Fibroblast of lung (primary cell): ENCODE data around the gene SNAI3.

Source experiments
- EZH2 ChIP-seq: IDR thresholded peaks from 2 replicates; pipeline ENCODE4 v1.5.1; 2012; ENCODE audit warnings: low read length, control low read depth, mild to moderate bottlenecking; ENCODE audit errors: missing control alignments
- TF ChIP-seq, protein P1 (sequence below), 2 donors: IDR thresholded peaks in 1 of 2; conservative IDR thresholded peaks in 1 of 2; 1 replicate in 1 of 2; 2 replicates in 1 of 2; pipeline ENCODE4 v1.5.1; 2011 to 2012; ENCODE audit warnings: low read length in 2 of 2, control low read depth in 1 of 2, inconsistent platforms in 1 of 2, low read depth in 1 of 2, mild to moderate bottlenecking in 1 of 2

- TF ChIP-seq, protein P1, sequence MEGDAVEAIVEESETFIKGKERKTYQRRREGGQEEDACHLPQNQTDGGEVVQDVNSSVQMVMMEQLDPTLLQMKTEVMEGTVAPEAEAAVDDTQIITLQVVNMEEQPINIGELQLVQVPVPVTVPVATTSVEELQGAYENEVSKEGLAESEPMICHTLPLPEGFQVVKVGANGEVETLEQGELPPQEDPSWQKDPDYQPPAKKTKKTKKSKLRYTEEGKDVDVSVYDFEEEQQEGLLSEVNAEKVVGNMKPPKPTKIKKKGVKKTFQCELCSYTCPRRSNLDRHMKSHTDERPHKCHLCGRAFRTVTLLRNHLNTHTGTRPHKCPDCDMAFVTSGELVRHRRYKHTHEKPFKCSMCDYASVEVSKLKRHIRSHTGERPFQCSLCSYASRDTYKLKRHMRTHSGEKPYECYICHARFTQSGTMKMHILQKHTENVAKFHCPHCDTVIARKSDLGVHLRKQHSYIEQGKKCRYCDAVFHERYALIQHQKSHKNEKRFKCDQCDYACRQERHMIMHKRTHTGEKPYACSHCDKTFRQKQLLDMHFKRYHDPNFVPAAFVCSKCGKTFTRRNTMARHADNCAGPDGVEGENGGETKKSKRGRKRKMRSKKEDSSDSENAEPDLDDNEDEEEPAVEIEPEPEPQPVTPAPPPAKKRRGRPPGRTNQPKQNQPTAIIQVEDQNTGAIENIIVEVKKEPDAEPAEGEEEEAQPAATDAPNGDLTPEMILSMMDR (conservative IDR thresholded peaks at IDR 0.05 in 1 of 2, IDR thresholded peaks at IDR 0.05 in 1 of 2; ENCODE audit: low read depth in 1 of 2, low read length in 2 of 2), result no peak
- no peak for TF ChIP-seq EZH2
Observed at GRCh38 chr16:88665148-88665547, 21.2 kb downstream of the SNAI3 start.
